CD8-positive, alpha-beta memory T cell (primary cell): ENCODE results near the gene TPRA1. TPM values are rescaled to one million over a fixed set of nuclear protein-coding genes. Genes with fewer than 3 reads are reported as not detected.

Source experiments
- CTCF ChIA-PET: fragments of 350-600 bp; sonication (Branson Sonifier 250); formaldehyde crosslinking; loops from one replicate; lab custom pipeline; 2021; ENCODE audit warnings: antibody characterized with exemption; lab: Charles Lee
- POLR2A ChIA-PET: fragments of 350-600 bp; sonication (Branson Sonifier 250); formaldehyde crosslinking; loops from one replicate; lab custom pipeline; 2021; ENCODE audit warnings: antibody characterized with exemption; lab: Charles Lee
- DNase-seq, 5 donors: peaks; one replicate each; pipeline versions ENCODE4 v3.0.0 to v3.0.0-alpha.2; 2020 to 2022; ENCODE audit warnings: mixed read lengths in 1 of 5
- H3K27ac ChIP-seq: one replicate; pipeline ENCODE4 v1.7.0; 2013; ENCODE audit warnings: low read depth, mild to moderate bottlenecking, low read length, moderate library complexity
- H3K27me3 ChIP-seq: 2 replicates; pipeline ENCODE4 v1.7.0; 2013; ENCODE audit warnings: low read length, mild to moderate bottlenecking; ENCODE audit not compliant: insufficient read depth, poor library complexity, severe bottlenecking
- H3K36me3 ChIP-seq: 2 replicates; pipeline ENCODE4 v1.7.0; 2013; ENCODE audit warnings: mild to moderate bottlenecking, low read length, moderate library complexity; ENCODE audit not compliant: insufficient read depth
- H3K4me1 ChIP-seq: 2 replicates; pipeline ENCODE4 v1.7.0; 2013; ENCODE audit warnings: mild to moderate bottlenecking, low read length, moderate library complexity; ENCODE audit not compliant: insufficient read depth
- H3K4me3 ChIP-seq: 2 replicates; pipeline ENCODE4 v1.7.0; 2013; ENCODE audit warnings: mild to moderate bottlenecking, low read length
- H3K9me3 ChIP-seq: 2 replicates; pipeline ENCODE4 v1.7.0; 2013; ENCODE audit warnings: mild to moderate bottlenecking, low read length
- H3K27ac Mint-ChIP-seq, 8 donors: one replicate each; pipeline ENCODE4 v1.8.0; 2020 to 2021; ENCODE audit warnings: mixed read lengths in 8 of 8, mild to moderate bottlenecking in 6 of 8, inconsistent platforms in 3 of 8, moderate library complexity in 3 of 8
- H3K27me3 Mint-ChIP-seq, 2 donors: one replicate each; pipeline ENCODE4 v1.8.0; 2020 to 2021; ENCODE audit warnings: mixed read lengths in 2 of 2, mild to moderate bottlenecking in 1 of 2, moderate library complexity in 1 of 2
- H3K36me3 Mint-ChIP-seq, 3 donors: one replicate each; pipeline ENCODE4 v1.8.0; 2020 to 2021; ENCODE audit warnings: mixed read lengths in 3 of 3, inconsistent platforms in 1 of 3, mild to moderate bottlenecking in 1 of 3
- H3K4me1 Mint-ChIP-seq, 3 donors: one replicate each; pipeline ENCODE4 v1.8.0; 2020 to 2021; ENCODE audit warnings: mixed read lengths in 3 of 3, inconsistent platforms in 1 of 3, mild to moderate bottlenecking in 1 of 3
- H3K4me3 Mint-ChIP-seq, 7 donors: one replicate each; pipeline ENCODE4 v1.8.0; 2020 to 2021; ENCODE audit warnings: mixed read lengths in 7 of 7, mild to moderate bottlenecking in 6 of 7, moderate library complexity in 4 of 7, inconsistent platforms in 2 of 7
- H3K9me3 Mint-ChIP-seq, 5 donors: one replicate each; pipeline ENCODE4 v1.8.0; 2020 to 2022; ENCODE audit warnings: mixed read lengths in 5 of 5, mild to moderate bottlenecking in 3 of 5, moderate library complexity in 2 of 5, inconsistent platforms in 1 of 5
- polyA plus RNA-seq: library from polyadenylated mRNA; unstranded; fragments of 300-500 nt; fragmentation: Illumina TruSeq; gene quantifications from one replicate; pipeline ENCODE4 v1.2.3, GENCODE V29; 2021
- total RNA-seq, 2 experiments: library from RNA; stranded (reverse); gene quantifications; one replicate each; pipeline ENCODE4 v1.2.3, GENCODE V29; 2021

The TPRA1 gene
- total and polyA plus RNA-seq, 3 experiments from 2014 or later = 30.4 to 52.1 (median 48.9) TPM

- DNase-seq = no peak
- H3K27me3 ChIP-seq = no peaks in the 10 kb centered on the region
- Mint-ChIP-seq H3K27ac (no peak overlapping the region), H3K4me1 (no peaks in the 10 kb centered on the region), H3K9me3 (no peaks in the 10 kb centered on the region), H3K36me3 (peaks cover 5 to 79% (median 17%) of the 10 kb centered on the region in 3 donors), H3K4me3 (no peak overlapping the region), H3K27me3 (no peaks in the 10 kb centered on the region)
- H3K36me3 ChIP-seq = no peaks in the 10 kb centered on the region
- POLR2A ChIA-PET = no interaction called here
- H3K9me3 ChIP-seq = no peaks in the 10 kb centered on the region
- H3K4me1 ChIP-seq = no peaks in the 10 kb centered on the region
- CTCF ChIA-PET = no interaction called here
- H3K27ac ChIP-seq = no peak overlapping the region
- H3K4me3 ChIP-seq = no peak overlapping the region
Observed at GRCh38 chr3:127613406-127613805, 22.9 kb upstream of the TPRA1 start.

- H3K36me3 Mint-ChIP-seq = peaks cover 4 to 79% (median 16%) of the 10 kb centered on the region in 3 donors
- no peak overlapping the region for H3K27ac Mint-ChIP-seq
- no peaks in the 10 kb centered on the region for H3K27me3 ChIP-seq
- no peak overlapping the region for H3K27ac ChIP-seq
- H3K9me3 ChIP-seq = no peaks in the 10 kb centered on the region
- no peak overlapping the region for H3K4me3 Mint-ChIP-seq
- no peak for DNase-seq
- H3K9me3 Mint-ChIP-seq = no peaks in the 10 kb centered on the region
- ChIA-PET POLR2A (no interaction called here), CTCF (no interaction called here)
- no peaks in the 10 kb centered on the region for H3K4me1 ChIP-seq
- H3K4me1 Mint-ChIP-seq = no peaks in the 10 kb centered on the region
- no peak overlapping the region for H3K4me3 ChIP-seq
- no peaks in the 10 kb centered on the region for H3K36me3 ChIP-seq
- no peaks in the 10 kb centered on the region for H3K27me3 Mint-ChIP-seq
Observed at GRCh38 chr3:127612966-127613365, 22.4 kb upstream of the TPRA1 start.

- POLR2A ChIA-PET = no interaction called here
Observed at GRCh38 chr3:127611251-127611650, 20.7 kb upstream of the TPRA1 start.

GRCh38 chr3:127610105-127610504 lies 19.6 kb upstream of the TPRA1 start:
- no peak overlapping the region for H3K27ac Mint-ChIP-seq
- Histone ChIP-seq H3K4me3 (no peak overlapping the region), H3K27ac (no peak overlapping the region), H3K9me3 (no peaks in the 10 kb centered on the region), H3K36me3 (no peaks in the 10 kb centered on the region), H3K27me3 (no peaks in the 10 kb centered on the region), H3K4me1 (no peaks in the 10 kb centered on the region)
- ChIA-PET CTCF (interaction anchor here (1.1 to 1.6 kb wide), 2 partner anchors 12 to 35 kb away, joined by 3 to 6 read pairs; no protein-coding TSS in a partner anchor), POLR2A (no interaction called here)
- DNase-seq = peak in 1 of 5 donors; percentile 4
- no peak overlapping the region for H3K4me3 Mint-ChIP-seq
- H3K4me1 Mint-ChIP-seq = no peaks in the 10 kb centered on the region
- H3K36me3 Mint-ChIP-seq = peaks cover 4 to 78% (median 20%) of the 10 kb centered on the region in 3 donors
- no peaks in the 10 kb centered on the region for H3K27me3 Mint-ChIP-seq
- no peaks in the 10 kb centered on the region for H3K9me3 Mint-ChIP-seq

More at GRCh38 chr3:127611251-127611650, 20.7 kb upstream of the TPRA1 start:
- CTCF ChIA-PET = interaction anchor here (0.9 to 1.6 kb wide), 3 partner anchors 36 to 41 kb away, joined by 3 to 6 read pairs (median 3); no protein-coding TSS in a partner anchor
- no peak overlapping the region for H3K27ac Mint-ChIP-seq
- H3K4me3 ChIP-seq = no peak overlapping the region
- peak in 1 of 5 donors; percentile 12 for DNase-seq
- no peaks in the 10 kb centered on the region for H3K4me1 Mint-ChIP-seq
- H3K36me3 Mint-ChIP-seq = peaks cover 4 to 79% (median 19%) of the 10 kb centered on the region in 3 donors
- H3K27me3 ChIP-seq = no peaks in the 10 kb centered on the region
- H3K36me3 ChIP-seq = no peaks in the 10 kb centered on the region
- H3K9me3 ChIP-seq = no peaks in the 10 kb centered on the region
- H3K4me1 ChIP-seq = no peaks in the 10 kb centered on the region
- no peak overlapping the region for H3K4me3 Mint-ChIP-seq
- H3K27ac ChIP-seq = no peak overlapping the region
- no peaks in the 10 kb centered on the region for H3K27me3 Mint-ChIP-seq
- no peaks in the 10 kb centered on the region for H3K9me3 Mint-ChIP-seq

- no peaks in the 10 kb centered on the region for H3K36me3 ChIP-seq
- CTCF ChIA-PET = interaction anchor here (1.0 to 1.3 kb wide), 2 partner anchors 11 to 33 kb away, joined by 3 to 5 read pairs; no protein-coding TSS in a partner anchor
- H3K27ac Mint-ChIP-seq = no peak overlapping the region
Observed at GRCh38 chr3:127608362-127608718, 17.8 kb upstream of the TPRA1 start.

GRCh38 chr3:127607675-127608361 lies 17.3 kb upstream of the TPRA1 start:
- Histone ChIP-seq H3K36me3 (no peaks in the 10 kb centered on the region), H3K4me1 (no peaks in the 10 kb centered on the region), H3K4me3 (no peak overlapping the region), H3K27me3 (no peaks in the 10 kb centered on the region), H3K9me3 (no peaks in the 10 kb centered on the region), H3K27ac (no peak overlapping the region)
- Mint-ChIP-seq H3K36me3 (peaks cover 7 to 77% (median 17%) of the 10 kb centered on the region in 3 donors), H3K27ac (no peak overlapping the region), H3K9me3 (no peaks in the 10 kb centered on the region), H3K4me1 (peaks cover 0 to 2% (median 0%) of the 10 kb centered on the region in 3 donors), H3K4me3 (no peak overlapping the region), H3K27me3 (no peaks in the 10 kb centered on the region)
- ChIA-PET CTCF (interaction anchor here (1.0 to 2.0 kb wide), 2 partner anchors 10 to 33 kb away, joined by 3 to 8 read pairs; no protein-coding TSS in a partner anchor), POLR2A (no interaction called here)
- DNase-seq = no peak

More at GRCh38 chr3:127608362-127608718, 17.8 kb upstream of the TPRA1 start:
- Histone ChIP-seq H3K4me3 (no peak overlapping the region), H3K27me3 (no peaks in the 10 kb centered on the region), H3K9me3 (no peaks in the 10 kb centered on the region), H3K27ac (no peak overlapping the region), H3K4me1 (no peaks in the 10 kb centered on the region)
- H3K36me3 Mint-ChIP-seq = peaks cover 7 to 81% (median 17%) of the 10 kb centered on the region in 3 donors
- peak in 1 of 5 donors; percentile 26 for DNase-seq
- POLR2A ChIA-PET = no interaction called here
- no peaks in the 10 kb centered on the region for H3K27me3 Mint-ChIP-seq
- no peak overlapping the region for H3K4me3 Mint-ChIP-seq
- H3K4me1 Mint-ChIP-seq = peaks cover 0 to 2% (median 0%) of the 10 kb centered on the region in 3 donors
- H3K9me3 Mint-ChIP-seq = no peaks in the 10 kb centered on the region

- Mint-ChIP-seq H3K4me1 (peaks cover 3 to 6% (median 3%) of the 10 kb centered on the region in 3 donors), H3K36me3 (peaks cover 7 to 72% (median 19%) of the 10 kb centered on the region in 3 donors), H3K4me3 (no peak overlapping the region), H3K27ac (peak overlapping the region in 1 of 8 donors; percentile 43), H3K9me3 (no peaks in the 10 kb centered on the region), H3K27me3 (no peaks in the 10 kb centered on the region)
- POLR2A ChIA-PET = no interaction called here
- Histone ChIP-seq H3K36me3 (no peaks in the 10 kb centered on the region), H3K4me3 (no peak overlapping the region), H3K4me1 (no peaks in the 10 kb centered on the region), H3K9me3 (no peaks in the 10 kb centered on the region), H3K27me3 (no peaks in the 10 kb centered on the region), H3K27ac (no peak overlapping the region)
- no peak for DNase-seq
- CTCF ChIA-PET = interaction anchor here (1.0 to 2.0 kb wide), 2 partner anchors 9 to 32 kb away, joined by 3 to 8 read pairs; no protein-coding TSS in a partner anchor
Observed at GRCh38 chr3:127606981-127607595, 16.6 kb upstream of the TPRA1 start.
